Mononuclear cell (primary cell): Measurements from ENCODE around the gene NKIRAS2. TPM values are rescaled to one million over a fixed set of nuclear protein-coding genes. Genes with fewer than 3 reads are reported as not detected.

Experiments used
- H3K27me3 ChIP-seq: 2 replicates; pipeline ENCODE4 v1.6.0; 2011; ENCODE audit warnings: low read length, control low read depth; ENCODE audit not compliant: insufficient read depth
- H3K4me1 ChIP-seq: 2 replicates; pipeline ENCODE4 v1.5.1; 2011; ENCODE audit warnings: mild to moderate bottlenecking, low read length, control low read depth; ENCODE audit not compliant: insufficient read depth
- H3K4me3 ChIP-seq: 2 replicates; pipeline ENCODE4 v1.5.1; 2011; ENCODE audit warnings: mild to moderate bottlenecking, low read length, moderate library complexity
- H3K9me3 ChIP-seq: 2 replicates; pipeline ENCODE4 v1.5.1; 2011; ENCODE audit warnings: low read depth, mild to moderate bottlenecking, control low read depth, low read length
- total RNA-seq: library from RNA; depleted of rRNA; stranded (reverse); fragments of >200 nt; gene quantifications from one replicate; pipeline ENCODE4 v1.2.3, GENCODE V29; 2012

The NKIRAS2 gene
- total RNA-seq, 1 donor: 21.5 TPM

- Histone ChIP-seq H3K4me1 (peaks cover 9% of the 10 kb centered on the region), H3K27me3 (peaks cover 5% of the 10 kb centered on the region), H3K9me3 (no peaks in the 10 kb centered on the region), H3K4me3 (no peak overlapping the region)
These were observed 32.5 kb downstream of the NKIRAS2 start for GRCh38 chr17:42052346-42052877.

DNA sequence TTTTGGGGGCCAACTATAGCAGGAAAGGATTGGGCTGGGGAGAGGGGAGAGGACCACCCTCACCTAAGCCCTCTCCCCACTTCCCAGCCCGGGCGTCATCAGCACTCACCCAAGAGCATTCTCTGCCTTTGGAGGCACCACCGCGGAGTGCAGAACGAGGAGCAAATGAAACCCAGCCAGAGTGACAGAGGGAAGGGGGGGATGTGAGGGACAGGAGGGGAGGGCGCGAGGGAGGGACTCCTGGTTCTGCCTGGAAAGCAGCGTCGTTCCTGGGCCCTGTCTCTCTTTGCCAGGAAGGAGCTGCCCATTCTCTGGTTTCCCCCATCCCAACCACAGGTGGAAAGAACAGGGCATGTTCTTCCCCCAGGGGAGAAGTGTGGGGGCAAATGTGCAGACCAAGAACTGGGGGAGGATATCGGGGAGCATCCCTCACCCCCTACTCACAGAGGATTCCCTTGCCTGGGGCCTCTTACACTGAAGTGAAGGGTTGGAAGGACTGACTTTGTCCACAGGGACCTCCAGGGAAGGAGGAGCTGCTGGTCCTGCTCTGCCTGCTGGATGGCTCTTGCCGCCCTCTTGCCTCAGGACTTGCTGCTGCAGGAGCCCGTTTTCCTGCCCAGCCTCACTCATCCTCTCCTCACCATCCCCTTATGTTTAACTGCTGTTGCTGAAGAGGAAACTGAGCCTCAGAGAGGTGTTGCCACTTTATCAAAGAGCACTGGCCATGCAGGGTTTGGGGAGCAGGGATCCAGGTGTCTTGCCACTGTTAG is 34.0 kb downstream of the NKIRAS2 start:
- Histone ChIP-seq H3K4me1 (peaks cover 9% of the 10 kb centered on the region), H3K9me3 (no peaks in the 10 kb centered on the region), H3K4me3 (no peak overlapping the region), H3K27me3 (peaks cover 5% of the 10 kb centered on the region)

- H3K4me3 ChIP-seq: no peak overlapping the region
- no peaks in the 10 kb centered on the region for H3K9me3 ChIP-seq
- H3K4me1 ChIP-seq: peaks cover 5% of the 10 kb centered on the region
- H3K27me3 ChIP-seq: peaks cover 2% of the 10 kb centered on the region
These were observed 35.1 kb downstream of the NKIRAS2 start for GRCh38 chr17:42055027-42055426.

GRCh38 chr17:42055496-42055895 is 35.6 kb downstream of the NKIRAS2 start:
- Histone ChIP-seq H3K9me3 (no peaks in the 10 kb centered on the region), H3K27me3 (peaks cover 2% of the 10 kb centered on the region), H3K4me1 (peaks cover 3% of the 10 kb centered on the region), H3K4me3 (no peak overlapping the region)

DNA sequence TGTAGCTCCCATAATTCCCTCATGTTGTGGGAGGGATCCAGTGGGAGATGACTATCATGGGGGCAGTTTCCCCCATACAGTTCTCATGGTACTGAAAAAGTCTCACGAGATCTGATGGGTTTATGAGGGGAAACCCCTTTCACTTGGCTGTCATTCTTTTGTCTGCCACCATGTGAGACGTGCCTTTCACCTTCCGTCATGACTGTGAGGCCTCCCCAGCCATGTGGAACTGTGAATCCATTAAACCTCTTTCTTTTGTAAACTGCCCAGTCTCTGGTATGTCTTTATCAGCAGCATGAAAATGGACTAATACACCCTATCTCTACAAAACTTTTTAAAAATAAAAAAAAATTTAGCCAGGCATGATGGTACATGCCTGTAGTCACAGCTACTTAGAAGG is 36.7 kb downstream of the NKIRAS2 start:
- H3K4me1 ChIP-seq: no peaks in the 10 kb centered on the region
- no peaks in the 10 kb centered on the region for H3K27me3 ChIP-seq
- no peaks in the 10 kb centered on the region for H3K9me3 ChIP-seq
- H3K4me3 ChIP-seq: no peak overlapping the region

DNA sequence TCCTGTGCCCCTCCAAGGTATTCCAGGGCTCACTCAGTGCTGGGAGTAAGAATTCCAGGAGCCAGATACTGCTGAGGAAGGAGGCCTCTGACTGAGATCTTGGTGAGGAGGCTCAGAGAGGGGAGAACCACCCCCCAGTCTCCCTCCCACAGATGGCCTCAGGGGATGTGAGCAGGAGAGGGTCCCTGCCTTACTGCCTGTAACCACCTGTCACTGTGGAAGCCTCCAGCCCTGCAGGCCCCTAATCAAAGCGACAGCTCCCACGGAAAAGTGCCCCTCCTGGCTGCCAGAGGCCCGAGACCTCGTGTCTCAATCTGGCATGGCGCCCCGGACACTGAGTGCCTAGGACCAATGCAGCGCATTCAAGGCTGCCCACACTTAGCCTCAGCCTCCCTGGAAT is 38.2 kb downstream of the NKIRAS2 start:
- Histone ChIP-seq H3K4me3 (no peak overlapping the region), H3K9me3 (no peaks in the 10 kb centered on the region), H3K4me1 (no peaks in the 10 kb centered on the region), H3K27me3 (no peaks in the 10 kb centered on the region)

DNA sequence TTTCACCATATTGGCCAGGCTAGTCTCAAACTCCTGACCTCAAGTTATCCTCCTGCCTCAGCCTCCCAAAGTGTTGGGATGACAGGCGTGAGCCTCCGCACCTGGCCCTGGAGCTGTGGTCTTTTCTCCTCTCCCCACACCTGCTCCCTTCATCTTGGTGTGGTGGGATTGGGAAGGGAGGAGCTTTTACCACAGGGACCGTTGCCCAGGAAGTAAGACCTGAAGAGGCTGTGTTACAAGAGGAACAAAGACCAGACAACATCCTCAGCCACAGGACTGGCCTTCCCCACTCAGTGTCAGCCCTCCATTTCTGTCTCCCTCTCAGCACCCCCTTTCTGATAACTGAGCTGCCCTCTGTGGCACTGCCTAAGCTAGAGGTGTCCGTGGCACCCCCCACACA is 39.9 kb downstream of the NKIRAS2 start:
- no peak overlapping the region for H3K4me3 ChIP-seq
- H3K9me3 ChIP-seq: no peaks in the 10 kb centered on the region
- H3K4me1 ChIP-seq: peaks cover 12% of the 10 kb centered on the region
- no peaks in the 10 kb centered on the region for H3K27me3 ChIP-seq

GRCh38 chr17:42060231-42060630 is 40.3 kb downstream of the NKIRAS2 start:
- H3K27me3 ChIP-seq: no peaks in the 10 kb centered on the region
- H3K9me3 ChIP-seq: no peaks in the 10 kb centered on the region
- H3K4me3 ChIP-seq: no peak overlapping the region
- peaks cover 12% of the 10 kb centered on the region for H3K4me1 ChIP-seq

- Histone ChIP-seq H3K27me3 (no peaks in the 10 kb centered on the region), H3K4me3 (no peak overlapping the region), H3K4me1 (peaks cover 16% of the 10 kb centered on the region)
These were observed 42.0 kb downstream of the NKIRAS2 start for GRCh38 chr17:42061646-42062487.

GRCh38 chr17:42062681-42063080 is 42.8 kb downstream of the NKIRAS2 start:
- Histone ChIP-seq H3K27me3 (no peaks in the 10 kb centered on the region), H3K9me3 (no peaks in the 10 kb centered on the region), H3K4me1 (peaks cover 16% of the 10 kb centered on the region), H3K4me3 (no peak overlapping the region)

More at GRCh38 chr17:42061646-42062487, 42.0 kb downstream of the NKIRAS2 start:
- no peaks in the 10 kb centered on the region for H3K9me3 ChIP-seq

DNA sequence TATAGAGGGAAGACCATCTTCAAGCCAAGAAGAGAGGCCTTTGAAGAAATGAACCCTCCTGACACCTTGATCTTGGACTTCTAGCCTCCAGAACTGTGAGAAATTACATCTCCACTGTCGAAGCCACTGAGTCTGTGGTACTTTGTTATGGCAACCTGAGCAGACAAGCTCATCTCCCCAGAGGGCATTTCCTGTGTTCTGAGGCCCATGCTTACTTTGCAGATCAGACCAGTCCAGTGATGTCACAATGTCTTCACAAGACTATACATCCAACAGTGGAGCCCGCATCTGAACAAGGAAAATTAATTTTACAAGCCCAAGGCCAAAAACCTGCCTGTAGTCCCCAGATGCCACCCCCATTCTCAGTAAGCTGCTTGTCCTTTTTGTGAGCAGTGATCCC is 45.3 kb downstream of the NKIRAS2 start:
- Histone ChIP-seq H3K9me3 (no peaks in the 10 kb centered on the region), H3K27me3 (no peaks in the 10 kb centered on the region), H3K4me1 (peaks cover 16% of the 10 kb centered on the region), H3K4me3 (no peak overlapping the region)

GRCh38 chr17:42067371-42068091 is 47.6 kb downstream of the NKIRAS2 start:
- H3K4me1 ChIP-seq: peaks cover 26% of the 10 kb centered on the region
- H3K9me3 ChIP-seq: no peaks in the 10 kb centered on the region
- peaks cover 9% of the 10 kb centered on the region for H3K27me3 ChIP-seq
- H3K4me3 ChIP-seq: no peak overlapping the region

DNA sequence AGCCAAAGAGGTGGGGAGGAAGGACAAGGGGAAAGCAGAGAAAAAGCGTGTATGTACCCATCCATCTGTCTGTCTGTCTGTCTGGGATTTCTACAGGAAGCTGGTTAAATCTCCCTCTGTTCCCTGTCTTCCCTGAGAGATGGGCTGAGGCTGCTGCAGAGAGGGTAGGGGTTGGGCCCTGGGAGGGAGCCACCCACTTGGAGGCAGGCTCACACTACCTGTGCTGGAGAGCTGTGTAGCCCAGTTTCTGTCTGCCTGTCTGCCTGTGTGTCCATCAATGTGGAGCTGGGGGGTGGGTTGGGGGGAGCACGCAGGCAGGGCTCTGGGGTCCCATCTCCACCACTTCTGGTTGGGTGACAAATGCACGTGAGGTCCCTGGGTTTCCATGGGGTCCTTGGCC is 49.1 kb downstream of the NKIRAS2 start:
- Histone ChIP-seq H3K9me3 (no peaks in the 10 kb centered on the region), H3K4me3 (no peak overlapping the region), H3K4me1 (peaks cover 20% of the 10 kb centered on the region), H3K27me3 (peaks cover 20% of the 10 kb centered on the region)

DNA sequence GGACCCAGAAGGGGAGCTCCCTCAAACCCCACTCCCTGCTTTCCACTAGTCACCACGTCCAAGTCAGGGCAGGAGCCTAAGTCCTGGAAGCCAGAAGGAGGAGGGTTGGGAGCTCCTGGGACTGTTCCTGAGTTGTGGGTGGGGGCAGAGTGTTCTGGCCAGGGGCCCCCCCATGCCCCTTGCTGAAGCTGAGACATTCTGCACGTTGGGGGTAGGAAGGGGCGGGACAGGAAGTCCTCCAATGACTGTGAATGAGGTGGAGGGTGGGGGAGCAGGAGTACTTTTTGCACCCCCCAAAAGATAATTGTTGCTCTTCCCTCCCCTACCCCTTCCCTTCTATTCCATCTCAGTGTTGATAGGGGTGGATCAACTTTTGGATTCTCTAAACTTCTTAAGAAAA is 51.9 kb downstream of the NKIRAS2 start:
- Histone ChIP-seq H3K27me3 (peaks cover 20% of the 10 kb centered on the region), H3K9me3 (no peaks in the 10 kb centered on the region), H3K4me1 (peaks cover 14% of the 10 kb centered on the region), H3K4me3 (no peak overlapping the region)
